Activated naive CD8-positive, alpha-beta T cell treated with anti-CD3 and anti-CD28 coated beads, Interleukin-2, amount 10 ng/mL, durations not matched to agents 7 days and 5 days (primary cell): ENCODE data around the gene MYO15A. TPM values are rescaled to one million over a fixed set of nuclear protein-coding genes. Genes with fewer than 3 reads are reported as not detected.

Source experiments
- ATAC-seq: fragments of 150-1000 bp; cut with Tn5 transposase; one replicate; pipeline ENCODE4 v1.10.0; 2021; ENCODE audit warnings: low read depth, moderate library complexity
- POLR2A ChIA-PET: fragments of 350-600 bp; sonication (Branson Sonifier 250); formaldehyde crosslinking; loops from one replicate; lab custom pipeline; 2021; ENCODE audit warnings: antibody characterized with exemption; lab: Charles Lee
- DNase-seq: peaks from one replicate; pipeline ENCODE4 v3.0.0; 2021
- H3K27ac Mint-ChIP-seq: one replicate; pipeline ENCODE4 v1.8.0; 2022; ENCODE audit warnings: mild to moderate bottlenecking, mixed read lengths
- H3K27me3 Mint-ChIP-seq: one replicate; pipeline ENCODE4 v1.8.0; 2022; ENCODE audit warnings: mild to moderate bottlenecking, moderate library complexity, mixed read lengths
- H3K36me3 Mint-ChIP-seq: one replicate; pipeline ENCODE4 v1.8.0; 2021; ENCODE audit warnings: mild to moderate bottlenecking, mixed read lengths
- H3K4me1 Mint-ChIP-seq: one replicate; pipeline ENCODE4 v1.8.0; 2021; ENCODE audit warnings: mixed read lengths
- H3K4me3 Mint-ChIP-seq: one replicate; pipeline ENCODE4 v1.8.0; 2022; ENCODE audit warnings: mild to moderate bottlenecking, moderate library complexity, mixed read lengths
- H3K9me3 Mint-ChIP-seq: one replicate; pipeline ENCODE4 v1.8.0; 2021; ENCODE audit warnings: mixed read lengths
- total RNA-seq, 2 experiments: library from RNA; stranded (reverse); gene quantifications; one replicate each; pipeline ENCODE4 v1.2.3, GENCODE V29; 2021

MYO15A gene
- total RNA-seq, 2 experiments from 2014 or later, result 1.0 TPM

DNA sequence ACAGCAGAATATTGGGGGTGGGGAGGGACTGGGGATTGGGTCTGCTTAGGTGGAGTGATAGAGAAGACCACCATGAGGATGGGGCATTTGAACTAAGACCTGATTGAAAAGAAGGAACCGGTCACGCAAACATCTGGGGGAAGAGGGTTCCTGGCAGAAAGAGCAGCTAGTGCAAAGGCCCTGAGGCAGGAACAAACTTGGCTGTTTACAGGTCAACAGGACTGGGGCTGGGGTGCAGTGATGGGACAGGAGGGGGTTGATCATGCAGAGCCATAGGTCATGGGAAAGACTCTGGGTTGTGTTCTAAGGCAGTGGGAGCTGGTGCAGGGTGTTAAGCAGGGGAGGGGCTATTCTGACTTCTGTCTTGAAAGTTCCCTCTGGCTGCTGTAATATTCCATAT is 18.9 kb upstream of the MYO15A start:
- POLR2A ChIA-PET, result no interaction called here
- Mint-ChIP-seq H3K27me3 (no peaks in the 10 kb centered on the region), H3K4me1 (peaks cover 18% of the 10 kb centered on the region), H3K9me3 (no peaks in the 10 kb centered on the region), H3K36me3 (peaks cover 13% of the 10 kb centered on the region), H3K27ac (peak overlapping the region; percentile 21), H3K4me3 (peak overlapping the region; percentile 99)
- ATAC-seq (no peak), DNase-seq (no peak)

DNA sequence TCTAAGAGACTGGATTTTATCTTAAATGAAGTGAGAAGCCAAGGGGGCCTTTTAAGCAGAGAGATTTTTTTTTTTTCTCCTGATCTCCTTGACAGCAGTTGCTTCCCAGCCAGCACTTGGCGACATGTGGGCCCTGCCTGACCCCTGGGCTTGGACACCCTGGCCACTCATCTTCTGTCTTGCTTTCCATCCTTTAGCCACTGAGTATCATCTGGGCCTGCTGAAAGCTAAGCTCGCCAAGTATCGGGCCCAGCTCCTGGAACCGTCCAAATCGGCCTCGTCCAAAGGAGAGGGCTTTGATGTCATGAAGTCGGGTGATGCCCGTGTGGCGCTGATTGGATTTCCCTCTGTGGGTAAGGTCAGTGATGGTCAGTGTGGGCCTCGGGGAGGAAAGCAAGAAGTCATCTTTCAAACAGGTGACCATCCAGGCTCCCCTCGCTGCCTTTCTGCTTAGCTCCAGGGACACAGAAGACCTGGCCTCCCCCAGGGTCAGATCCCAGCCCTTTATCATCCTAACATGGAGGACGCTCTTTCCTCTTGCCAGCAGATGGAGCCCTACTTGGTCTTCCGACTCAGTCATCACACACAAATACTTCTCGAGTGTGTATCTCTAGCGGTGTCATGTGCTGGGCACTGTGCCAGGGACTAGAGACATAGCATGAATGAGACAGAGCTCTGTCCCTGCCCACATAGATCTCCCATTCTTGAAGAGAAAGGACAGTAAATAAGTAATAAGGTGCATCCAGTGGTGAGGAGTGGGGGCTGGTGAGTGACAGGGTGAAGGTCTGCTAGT is 14.7 kb upstream of the MYO15A start:
- H3K27ac Mint-ChIP-seq, result no peak overlapping the region
- H3K36me3 Mint-ChIP-seq, result peaks cover 18% of the 10 kb centered on the region
- DNase-seq (no peak), ATAC-seq (no peak)
- POLR2A ChIA-PET, result no interaction called here
- peaks cover 13% of the 10 kb centered on the region for H3K4me1 Mint-ChIP-seq
- H3K4me3 Mint-ChIP-seq, result no peak overlapping the region
- H3K9me3 Mint-ChIP-seq, result no peaks in the 10 kb centered on the region
- H3K27me3 Mint-ChIP-seq, result no peaks in the 10 kb centered on the region

DNA sequence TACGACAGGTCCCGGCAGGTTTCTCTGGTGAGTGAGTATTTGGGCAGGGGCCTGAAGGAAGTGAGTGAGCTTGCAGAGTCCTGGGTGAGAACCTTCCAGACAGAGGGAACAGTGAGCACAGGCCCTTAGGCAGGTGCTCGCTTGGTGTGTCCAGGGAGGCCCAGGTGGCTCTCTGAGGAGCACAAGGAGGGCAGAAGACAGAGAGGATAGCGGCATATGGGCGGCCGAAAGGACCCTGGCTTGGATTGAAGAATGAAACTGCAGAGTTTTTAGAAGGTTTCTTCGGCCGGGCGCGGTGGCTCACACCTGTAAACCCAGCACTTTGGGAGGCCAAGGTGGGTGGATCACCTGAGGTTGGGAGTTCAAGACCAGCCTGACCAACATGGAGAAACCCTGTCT is 14.1 kb upstream of the MYO15A start:
- Mint-ChIP-seq H3K36me3 (peaks cover 18% of the 10 kb centered on the region), H3K4me3 (no peak overlapping the region), H3K27ac (no peak overlapping the region), H3K27me3 (no peaks in the 10 kb centered on the region), H3K4me1 (peaks cover 7% of the 10 kb centered on the region), H3K9me3 (no peaks in the 10 kb centered on the region)
- no peak for DNase-seq
- POLR2A ChIA-PET, result no interaction called here
- no peak for ATAC-seq

DNA sequence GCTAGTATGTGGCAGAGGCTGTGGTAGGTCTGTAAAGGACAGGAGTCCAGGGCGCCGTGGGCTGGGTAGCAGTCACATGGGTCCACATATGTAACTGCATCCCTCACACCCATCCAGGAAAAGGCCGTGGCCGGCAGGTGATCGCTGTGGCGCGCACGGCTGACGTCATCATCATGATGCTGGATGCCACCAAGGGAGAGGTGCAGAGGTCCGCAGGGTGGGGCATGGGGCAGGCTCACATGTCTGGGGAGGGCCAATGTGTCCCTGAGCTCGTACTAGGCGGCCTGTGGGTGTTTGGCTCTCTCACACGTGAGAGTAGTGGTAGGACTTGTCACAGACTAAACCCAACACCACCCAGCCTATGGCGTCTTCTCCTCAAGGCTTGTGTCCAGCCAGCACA is 9.0 kb upstream of the MYO15A start:
- Mint-ChIP-seq H3K27me3 (no peaks in the 10 kb centered on the region), H3K4me3 (no peak overlapping the region), H3K36me3 (peaks cover 7% of the 10 kb centered on the region), H3K4me1 (peaks cover 1% of the 10 kb centered on the region), H3K9me3 (no peaks in the 10 kb centered on the region), H3K27ac (no peak overlapping the region)
- POLR2A ChIA-PET, result no interaction called here
- ATAC-seq (no peak), DNase-seq (no peak)

DNA sequence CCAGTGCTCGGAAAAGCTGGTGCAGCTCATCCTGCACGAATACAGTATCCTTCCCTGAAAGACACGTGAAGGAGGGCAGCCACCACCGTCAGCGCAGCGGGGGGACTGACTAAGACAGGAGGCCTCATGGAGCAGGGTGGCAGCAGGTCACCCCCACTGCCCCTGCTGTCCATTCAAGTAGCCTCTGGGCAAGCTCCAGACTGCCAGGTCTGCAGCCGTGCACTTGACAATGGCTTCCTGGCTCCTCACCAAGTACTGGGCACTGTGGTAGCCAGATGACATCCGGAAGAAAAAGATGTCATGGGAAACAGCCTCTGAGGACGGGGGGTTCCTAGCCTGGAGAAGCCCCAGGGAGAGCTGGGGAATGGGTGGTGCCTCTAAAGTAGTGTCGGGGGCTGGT is 7.9 kb upstream of the MYO15A start:
- no peaks in the 10 kb centered on the region for H3K9me3 Mint-ChIP-seq
- H3K27ac Mint-ChIP-seq, result no peak overlapping the region
- H3K27me3 Mint-ChIP-seq, result no peaks in the 10 kb centered on the region
- DNase-seq, result no peak
- H3K4me3 Mint-ChIP-seq, result no peak overlapping the region
- POLR2A ChIA-PET, result no interaction called here
- no peak for ATAC-seq
- H3K4me1 Mint-ChIP-seq, result peaks cover under 1% of the 10 kb centered on the region
- H3K36me3 Mint-ChIP-seq, result peaks cover 3% of the 10 kb centered on the region

DNA sequence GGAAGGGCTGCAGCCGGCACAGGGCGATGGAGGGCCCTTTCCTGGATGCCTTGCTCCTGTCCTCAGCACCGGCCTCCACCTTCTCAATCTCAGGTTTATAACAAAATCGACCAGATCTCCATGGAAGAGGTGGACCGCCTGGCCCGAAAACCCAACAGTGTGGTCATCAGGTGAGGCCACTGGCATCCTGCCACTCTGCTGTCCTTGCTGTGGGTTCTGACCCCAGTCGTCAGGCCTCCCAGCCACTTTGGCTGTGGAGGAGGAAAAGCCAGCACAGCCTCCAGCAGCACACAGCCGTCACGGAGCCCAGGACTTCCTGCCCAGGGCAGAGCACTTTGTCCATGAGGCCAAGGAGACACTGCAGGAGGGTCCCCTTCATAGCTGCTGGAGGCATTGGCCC is 6.7 kb upstream of the MYO15A start:
- ATAC-seq, result no peak
- Mint-ChIP-seq H3K9me3 (no peaks in the 10 kb centered on the region), H3K4me1 (no peaks in the 10 kb centered on the region), H3K27ac (no peak overlapping the region), H3K27me3 (no peaks in the 10 kb centered on the region), H3K36me3 (no peaks in the 10 kb centered on the region), H3K4me3 (no peak overlapping the region)
- DNase-seq, result no peak
- POLR2A ChIA-PET, result no interaction called here

DNA sequence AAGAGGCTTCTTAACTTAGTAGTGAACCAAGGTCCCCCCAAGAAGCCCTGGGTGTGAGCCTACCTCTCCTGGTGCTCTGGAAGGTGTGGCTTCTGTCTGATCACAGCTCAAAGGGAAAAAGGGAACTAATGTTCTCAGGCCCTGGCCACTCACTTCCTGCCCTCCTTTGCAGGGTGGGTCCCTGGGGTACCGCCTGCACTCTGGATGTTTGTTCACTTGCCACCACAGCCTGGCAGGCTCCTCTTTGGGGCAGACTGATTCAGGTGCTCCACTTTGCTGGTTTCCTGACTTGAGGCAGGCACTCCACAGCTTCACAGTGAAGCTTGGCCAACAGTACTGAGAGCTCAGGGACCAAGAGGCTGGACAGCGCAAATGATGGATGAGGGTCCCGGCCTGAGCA is 5.9 kb upstream of the MYO15A start:
- POLR2A ChIA-PET, result interaction anchor here (0.7 kb wide), 1 partner anchor 75 kb away, joined by 5 read pairs; no protein-coding TSS in a partner anchor
- no peak overlapping the region for H3K4me3 Mint-ChIP-seq
- no peak for ATAC-seq
- no peaks in the 10 kb centered on the region for H3K27me3 Mint-ChIP-seq
- peaks cover 1% of the 10 kb centered on the region for H3K36me3 Mint-ChIP-seq
- DNase-seq, result no peak
- H3K9me3 Mint-ChIP-seq, result no peaks in the 10 kb centered on the region
- no peak overlapping the region for H3K27ac Mint-ChIP-seq
- no peaks in the 10 kb centered on the region for H3K4me1 Mint-ChIP-seq

DNA sequence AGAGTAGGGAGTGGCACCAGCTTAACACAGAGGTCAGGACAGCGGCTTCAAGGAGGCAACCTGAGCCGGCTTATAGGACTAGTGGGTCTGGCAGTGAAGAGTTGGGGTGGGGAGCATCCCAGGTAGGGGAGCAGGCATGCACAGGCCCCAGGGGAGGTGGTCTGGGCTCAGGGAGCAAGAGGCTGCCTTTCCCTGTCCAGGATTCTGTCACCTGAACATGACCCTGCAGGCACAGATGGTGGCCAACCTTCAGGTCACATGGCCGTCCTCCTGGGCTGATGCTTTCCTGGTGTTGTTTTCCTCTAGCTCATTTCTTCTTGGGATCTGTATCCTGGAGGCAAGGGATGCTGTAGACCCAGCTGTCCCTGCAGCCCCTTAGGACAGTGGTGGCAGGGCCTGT is 3.5 kb upstream of the MYO15A start:
- no peak for DNase-seq

DNA sequence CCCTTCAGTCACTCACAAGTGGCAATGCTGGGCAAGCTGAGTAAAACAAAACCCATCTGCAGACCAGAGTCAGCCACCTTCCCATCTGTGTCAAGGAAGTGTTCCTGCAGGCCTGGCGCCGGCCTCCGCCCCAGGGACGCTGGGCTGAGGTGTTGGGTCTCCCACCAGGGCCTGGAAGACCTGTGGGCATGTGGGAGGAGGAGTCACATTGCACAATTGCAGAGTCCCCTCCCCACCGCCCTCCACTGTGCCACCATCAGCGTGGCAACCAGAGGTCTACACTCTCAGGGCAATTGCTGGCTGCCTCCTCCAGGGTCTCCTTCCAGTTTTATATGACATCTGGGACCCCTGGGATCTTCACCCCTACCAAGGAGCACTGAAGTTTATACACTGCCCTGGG is 3.0 kb upstream of the MYO15A start:
- POLR2A ChIA-PET, result no interaction called here
- ATAC-seq, result no peak

More for the DNA sequence above, 3.5 kb upstream of the MYO15A start:
- peaks cover 1% of the 10 kb centered on the region for H3K36me3 Mint-ChIP-seq
- POLR2A ChIA-PET, result no interaction called here
- no peak overlapping the region for H3K4me3 Mint-ChIP-seq
- no peaks in the 10 kb centered on the region for H3K9me3 Mint-ChIP-seq
- H3K27me3 Mint-ChIP-seq, result no peaks in the 10 kb centered on the region
- H3K4me1 Mint-ChIP-seq, result no peaks in the 10 kb centered on the region
- no peak for ATAC-seq
- H3K27ac Mint-ChIP-seq, result peak overlapping the region; percentile 3

DNA sequence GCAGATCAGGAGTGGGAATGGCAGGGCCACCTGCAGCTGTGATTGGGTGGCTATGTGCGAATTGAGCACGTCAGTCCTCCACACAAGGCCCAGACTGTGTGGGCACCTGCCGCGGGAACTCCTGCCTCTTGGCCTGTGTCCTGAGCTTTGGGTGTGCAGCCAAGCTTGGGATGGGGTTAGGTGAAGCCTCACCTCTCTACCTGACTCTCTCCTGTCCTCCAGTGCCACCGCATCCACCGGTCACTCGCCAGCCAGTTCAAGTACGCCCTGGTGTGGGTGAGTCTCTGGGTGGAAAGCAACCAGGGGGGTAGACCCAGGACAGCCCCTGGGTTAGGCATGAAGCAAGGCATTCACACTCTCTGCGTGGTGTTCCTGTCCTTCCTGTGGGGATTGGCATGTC is 2.3 kb upstream of the MYO15A start:
- H3K9me3 Mint-ChIP-seq, result no peaks in the 10 kb centered on the region
- POLR2A ChIA-PET, result no interaction called here
- no peaks in the 10 kb centered on the region for H3K27me3 Mint-ChIP-seq
- H3K4me1 Mint-ChIP-seq, result no peaks in the 10 kb centered on the region
- H3K36me3 Mint-ChIP-seq, result peaks cover 1% of the 10 kb centered on the region
- H3K27ac Mint-ChIP-seq, result no peak overlapping the region
- H3K4me3 Mint-ChIP-seq, result no peak overlapping the region
- ATAC-seq (no peak), DNase-seq (no peak)

More for the DNA sequence above, 3.0 kb upstream of the MYO15A start:
- no peaks in the 10 kb centered on the region for H3K4me1 Mint-ChIP-seq
- H3K27me3 Mint-ChIP-seq, result no peaks in the 10 kb centered on the region
- H3K9me3 Mint-ChIP-seq, result no peaks in the 10 kb centered on the region
- DNase-seq, result no peak
- H3K36me3 Mint-ChIP-seq, result peaks cover 1% of the 10 kb centered on the region
- H3K4me3 Mint-ChIP-seq, result no peak overlapping the region
- no peak overlapping the region for H3K27ac Mint-ChIP-seq

DNA sequence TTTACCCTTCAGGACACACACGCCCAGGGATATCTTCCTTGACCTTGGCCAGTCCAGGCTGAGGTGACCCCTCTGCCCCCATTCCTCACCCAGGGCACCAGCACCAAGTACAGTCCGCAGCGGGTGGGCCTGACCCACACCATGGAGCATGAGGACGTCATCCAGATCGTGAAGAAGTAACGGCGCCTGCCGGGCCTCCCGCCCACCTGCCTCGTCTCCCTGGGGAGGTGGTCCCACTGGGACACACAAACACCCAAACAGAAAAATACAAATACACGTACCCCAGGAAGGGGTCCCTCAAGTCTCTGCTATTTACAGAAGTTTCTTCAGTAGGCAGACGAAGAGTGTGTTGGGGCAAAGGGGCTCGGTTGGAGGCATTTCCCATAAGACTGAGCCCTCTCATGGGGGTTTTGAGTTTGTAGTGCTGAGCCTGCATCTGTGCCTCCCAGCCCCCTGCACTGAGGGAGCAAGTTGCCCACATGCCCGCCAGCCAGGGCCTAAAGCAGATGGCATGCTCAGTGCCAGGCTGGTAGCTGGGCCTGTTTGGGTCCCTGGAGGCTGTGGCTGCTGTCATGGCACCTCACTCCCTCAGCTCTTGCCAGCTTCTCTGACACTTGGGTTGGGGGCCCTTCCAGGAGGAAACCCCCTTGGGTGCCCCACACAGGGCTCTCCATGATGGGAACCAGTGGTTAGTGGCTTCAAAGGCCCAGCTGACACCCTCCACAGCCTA is 1.3 kb upstream of the MYO15A start:
- no peak for ATAC-seq
- Mint-ChIP-seq H3K27me3 (no peaks in the 10 kb centered on the region), H3K9me3 (no peaks in the 10 kb centered on the region), H3K36me3 (peaks cover 1% of the 10 kb centered on the region), H3K4me1 (no peaks in the 10 kb centered on the region), H3K4me3 (no peak overlapping the region), H3K27ac (no peak overlapping the region)
- no peak for DNase-seq
- POLR2A ChIA-PET, result no interaction called here

DNA sequence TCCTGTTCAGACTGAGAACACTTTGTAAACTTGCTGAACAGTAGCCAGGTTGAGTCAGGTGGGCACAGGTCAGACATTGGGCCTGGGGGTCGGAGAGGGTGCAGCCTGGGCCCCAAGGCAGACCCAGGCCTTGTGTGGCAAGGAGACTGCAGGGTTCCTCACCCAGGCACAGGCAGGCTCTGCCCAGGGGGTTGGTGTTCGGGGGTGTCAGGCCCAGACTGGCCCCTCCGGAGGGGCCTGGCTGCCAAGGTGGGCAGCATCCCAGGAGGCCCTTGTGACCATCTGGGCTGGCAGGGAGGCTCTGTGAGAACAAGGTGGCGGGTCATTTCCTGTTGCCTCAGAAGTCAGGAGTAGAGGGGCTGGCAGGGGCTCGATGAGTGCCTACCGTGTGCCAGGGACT is 585 bp upstream of the MYO15A start:
- POLR2A ChIA-PET, result no interaction called here

DNA sequence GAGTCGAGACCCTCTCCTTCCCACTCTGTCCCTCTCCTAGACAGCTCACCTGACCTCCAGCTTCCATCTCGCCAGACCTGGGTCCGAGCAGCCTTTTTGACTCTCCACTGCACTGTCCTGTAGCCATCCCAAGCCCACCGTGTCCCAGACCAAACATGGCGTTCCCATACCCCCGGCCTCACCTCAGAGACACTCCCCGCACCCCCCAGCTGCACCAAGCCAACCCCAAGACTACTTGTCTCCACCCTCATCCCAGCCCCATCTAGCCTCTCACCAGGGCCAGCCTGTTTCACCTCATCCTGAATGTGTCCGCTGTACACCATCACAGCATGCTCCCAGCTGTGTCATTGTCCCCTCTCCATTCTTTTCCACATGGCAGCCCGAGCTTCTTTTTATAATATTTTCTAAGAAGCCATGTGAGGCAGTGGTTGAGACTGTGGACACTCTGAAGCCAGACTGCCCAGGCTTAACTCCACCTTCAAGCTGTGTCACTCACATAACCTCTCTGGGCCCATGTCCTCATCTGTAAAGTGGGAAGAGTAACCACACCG is 1.5 kb downstream of the MYO15A start:
- Mint-ChIP-seq H3K4me3 (no peak overlapping the region), H3K27ac (peak overlapping the region; percentile 22), H3K36me3 (peaks cover 1% of the 10 kb centered on the region), H3K27me3 (no peaks in the 10 kb centered on the region), H3K4me1 (peaks cover 2% of the 10 kb centered on the region), H3K9me3 (no peaks in the 10 kb centered on the region)
- ATAC-seq (no peak), DNase-seq (no peak)
- POLR2A ChIA-PET, result no interaction called here

More for the DNA sequence above, 585 bp upstream of the MYO15A start:
- Mint-ChIP-seq H3K9me3 (no peaks in the 10 kb centered on the region), H3K4me3 (no peak overlapping the region), H3K36me3 (peaks cover 1% of the 10 kb centered on the region), H3K27me3 (no peaks in the 10 kb centered on the region), H3K4me1 (no peaks in the 10 kb centered on the region), H3K27ac (no peak overlapping the region)
- DNase-seq (no peak), ATAC-seq (no peak)
